ENCODE results near the gene NRIP2. TPM values are rescaled to one million over a fixed set of nuclear protein-coding genes. Genes with fewer than 3 reads are reported as not detected.

The NRIP2 gene
- total RNA-seq, 1 donor = not detected

DNA sequence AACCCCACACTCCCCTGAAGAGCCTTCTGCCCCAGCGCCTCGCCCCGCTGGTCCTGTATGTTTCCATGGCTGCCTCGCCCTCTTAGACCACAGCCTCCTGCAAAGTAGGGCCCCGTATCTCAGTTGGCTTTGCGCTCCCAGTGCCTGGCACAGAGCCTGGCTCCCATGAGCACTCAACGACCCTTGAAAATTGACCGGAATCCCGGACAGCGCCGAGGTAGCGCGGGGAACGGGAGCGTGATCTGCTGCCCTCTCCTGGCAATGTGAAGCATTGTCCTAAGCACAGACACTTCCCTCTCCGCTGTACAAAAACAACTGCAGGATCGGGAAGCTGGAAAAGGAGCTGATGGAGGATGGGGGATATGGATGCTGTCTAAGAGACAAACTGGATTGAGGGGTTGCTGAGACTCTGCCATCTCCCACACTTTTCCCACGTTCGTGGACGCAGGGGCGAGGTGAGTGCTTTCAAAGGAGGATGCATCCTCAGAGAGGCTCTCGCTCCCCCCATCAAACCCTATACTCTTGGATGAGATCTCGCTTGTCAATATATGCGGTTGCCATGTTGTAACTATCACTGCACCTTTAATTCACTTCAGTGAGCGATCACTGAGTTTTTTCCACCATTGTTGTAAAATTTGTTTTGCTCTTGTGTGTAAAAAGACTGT lies 50.8 kb downstream of the NRIP2 start:
- Histone ChIP-seq H3K4me1 (ENCODE audit: insufficient read depth, low read length) (peaks cover 7% of the 10 kb centered on the region), H3K27me3 (ENCODE audit: insufficient read depth, low read length) (peaks cover 7% of the 10 kb centered on the region), H3K9me3 (ENCODE audit: low read depth, low read length) (no peaks in the 10 kb centered on the region), H3K4me3 (ENCODE audit: low read length) (no peak overlapping the region)

DNA sequence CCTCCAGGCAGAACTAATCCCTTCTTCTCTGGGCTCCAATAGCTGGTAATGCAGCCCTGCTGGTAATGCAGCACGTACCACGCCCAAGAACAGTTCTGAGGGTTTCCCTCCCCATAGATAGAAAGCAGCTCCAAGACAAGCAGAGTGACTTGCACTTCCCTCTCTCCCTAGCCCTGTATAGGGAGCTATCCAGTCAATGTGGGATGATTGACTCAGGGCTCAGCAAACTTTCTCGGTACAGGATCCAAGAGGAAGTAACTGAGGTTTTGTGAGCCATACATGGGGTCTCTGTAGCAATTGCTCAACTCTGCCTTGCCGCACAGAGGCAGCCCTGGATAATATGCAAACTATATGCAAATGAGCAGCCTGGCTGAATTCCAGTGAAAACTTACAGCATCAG lies 55.6 kb downstream of the NRIP2 start:
- Histone ChIP-seq H3K4me3 (ENCODE audit: low read length) (no peak overlapping the region), H3K4me1 (ENCODE audit: insufficient read depth, low read length) (peaks cover 7% of the 10 kb centered on the region), H3K27me3 (ENCODE audit: insufficient read depth, low read length) (peaks cover 7% of the 10 kb centered on the region), H3K9me3 (ENCODE audit: low read depth, low read length) (no peaks in the 10 kb centered on the region)

DNA sequence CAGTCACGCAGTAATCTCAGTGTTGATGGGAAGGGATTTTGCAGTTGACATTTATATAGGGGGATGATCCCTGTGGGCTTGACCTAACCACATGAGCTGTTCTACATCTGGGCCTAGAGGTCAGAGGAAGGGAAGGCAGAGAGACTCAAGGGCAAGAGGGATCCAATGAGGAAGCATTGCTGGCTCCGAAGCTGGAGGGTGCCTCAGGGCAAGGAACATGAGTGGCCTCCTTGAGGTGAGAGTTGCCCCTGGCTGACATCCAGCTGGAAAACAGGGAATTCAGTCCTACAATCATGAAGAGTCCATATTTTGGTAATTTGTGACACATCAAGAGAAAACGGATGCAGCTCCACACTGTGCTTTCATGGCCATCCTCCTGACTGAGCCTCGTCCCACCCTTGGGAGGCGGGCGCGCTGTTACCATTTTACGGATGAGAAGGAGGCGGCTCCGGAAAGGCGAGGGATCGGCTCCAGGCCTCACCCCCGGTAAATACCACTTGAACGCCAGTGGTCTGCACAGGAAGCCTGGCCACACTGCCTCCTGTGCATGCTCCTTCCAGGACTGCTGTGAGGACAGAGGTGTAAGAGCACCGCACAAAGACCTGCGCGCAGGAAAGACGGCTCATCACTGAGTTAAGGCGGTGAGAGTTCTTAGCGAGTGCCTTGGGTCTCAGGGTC lies 58.6 kb downstream of the NRIP2 start:
- Histone ChIP-seq H3K27me3 (ENCODE audit: insufficient read depth, low read length) (no peaks in the 10 kb centered on the region), H3K4me3 (ENCODE audit: low read length) (no peak overlapping the region), H3K4me1 (ENCODE audit: insufficient read depth, low read length) (no peaks in the 10 kb centered on the region), H3K9me3 (ENCODE audit: low read depth, low read length) (no peaks in the 10 kb centered on the region)

DNA sequence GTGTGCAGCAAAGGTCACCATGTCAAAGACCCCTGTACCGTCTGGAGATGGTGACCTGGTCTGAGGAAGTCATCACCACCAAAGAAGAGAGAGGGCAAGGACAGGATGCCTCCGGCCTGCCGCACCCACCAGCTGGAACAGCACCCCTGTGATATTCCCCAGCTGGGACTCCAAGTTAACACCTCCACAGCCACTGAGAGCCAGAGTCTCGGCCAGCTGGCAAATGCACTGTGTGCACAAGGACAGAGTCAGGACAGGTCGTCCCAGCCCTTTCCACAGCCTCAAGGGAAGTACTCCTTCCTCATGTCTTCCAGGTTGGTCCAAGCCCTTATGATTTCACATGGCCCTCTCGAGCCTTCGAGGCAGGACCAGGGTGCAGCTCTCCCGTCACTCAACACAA lies 59.4 kb downstream of the NRIP2 start:
- Histone ChIP-seq H3K4me3 (ENCODE audit: low read length) (no peak overlapping the region), H3K27me3 (ENCODE audit: insufficient read depth, low read length) (no peaks in the 10 kb centered on the region), H3K4me1 (ENCODE audit: insufficient read depth, low read length) (no peaks in the 10 kb centered on the region), H3K9me3 (ENCODE audit: low read depth, low read length) (no peaks in the 10 kb centered on the region)

Other genes starting within 250 kb of the NRIP2 start
- 11.0 TPM for gene FKBP4, start 40.1 kb downstream of the NRIP2 start, total RNA-seq
- 29.7 TPM for gene ITFG2, start 22.4 kb downstream of the NRIP2 start, total RNA-seq
- not detected for gene TEX52, start 22.0 kb upstream of the NRIP2 start, total RNA-seq
- 0.84 TPM for gene FOXM1, start 42.1 kb upstream of the NRIP2 start, total RNA-seq
- gene RHNO1, start 42.2 kb upstream of the NRIP2 start, total RNA-seq = 31.0 TPM
- 4.4 TPM for gene TULP3, start 55.9 kb upstream of the NRIP2 start, total RNA-seq
- gene TEAD4, start 124.4 kb upstream of the NRIP2 start, total RNA-seq = not detected
- 3.5 TPM for gene TSPAN9, start 242.3 kb upstream of the NRIP2 start, total RNA-seq

Measured in mononuclear cell (primary cell).